ENCODE data around the gene ATAD3C.
A peak's percentile ranks its signal among the peaks of the same experiment; 100 is the strongest.
"Not testable (repeated sequence)": the region's sequence is repeated elsewhere in the genome, so short reads cannot be mapped to it uniquely, and the experiment has no call there.

Gene ATAD3C

GRCh38 chr1:1480488-1480867, 31.0 kb downstream of the ATAD3C start:
- not testable (repeated sequence) for DNase-seq

GRCh38 chr1:1481811-1482210, 32.3 kb downstream of the ATAD3C start:
- not testable (repeated sequence) for DNase-seq

DNA sequence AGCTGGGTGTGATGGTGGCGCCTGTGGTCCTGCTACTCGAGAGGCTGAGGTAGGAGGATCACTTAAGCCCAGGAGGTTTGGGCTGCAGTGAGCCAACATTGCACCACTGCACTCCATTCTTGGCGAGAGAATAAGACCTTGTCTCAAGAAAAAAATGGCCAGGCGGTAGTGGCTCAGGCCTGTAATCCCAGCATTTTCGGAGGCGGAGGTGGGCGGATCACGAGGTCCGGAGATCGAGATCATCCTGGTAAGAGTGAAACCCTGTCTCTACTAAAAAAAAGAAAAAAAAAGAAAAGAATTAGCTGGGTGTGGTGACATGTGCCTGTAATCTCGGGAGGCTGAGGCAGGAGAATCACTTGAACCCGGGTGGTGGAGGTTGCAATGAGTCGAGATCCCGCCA, 33.4 kb downstream of the ATAD3C start:
- DNase-seq = no peak

DNA sequence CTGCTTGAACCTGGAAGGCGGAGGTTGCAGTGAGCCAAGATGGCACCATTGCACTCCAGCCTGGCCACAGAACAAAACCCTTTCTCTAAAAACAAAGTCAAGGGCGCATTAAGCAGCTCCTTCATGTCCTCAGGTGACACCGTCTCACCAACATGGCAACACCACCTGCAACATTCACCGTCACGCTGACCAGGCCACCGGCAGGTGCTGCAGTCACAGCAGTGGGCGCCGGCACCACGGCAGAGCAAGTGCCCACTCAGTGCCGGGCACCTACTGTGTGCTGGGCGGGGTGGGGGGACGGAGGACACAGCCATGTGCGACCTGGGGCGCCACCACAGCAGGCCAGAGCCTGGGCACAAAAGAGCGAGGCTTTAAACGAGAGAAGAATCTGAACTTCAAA, 34.2 kb downstream of the ATAD3C start:
- DNase-seq = no peak

DNA sequence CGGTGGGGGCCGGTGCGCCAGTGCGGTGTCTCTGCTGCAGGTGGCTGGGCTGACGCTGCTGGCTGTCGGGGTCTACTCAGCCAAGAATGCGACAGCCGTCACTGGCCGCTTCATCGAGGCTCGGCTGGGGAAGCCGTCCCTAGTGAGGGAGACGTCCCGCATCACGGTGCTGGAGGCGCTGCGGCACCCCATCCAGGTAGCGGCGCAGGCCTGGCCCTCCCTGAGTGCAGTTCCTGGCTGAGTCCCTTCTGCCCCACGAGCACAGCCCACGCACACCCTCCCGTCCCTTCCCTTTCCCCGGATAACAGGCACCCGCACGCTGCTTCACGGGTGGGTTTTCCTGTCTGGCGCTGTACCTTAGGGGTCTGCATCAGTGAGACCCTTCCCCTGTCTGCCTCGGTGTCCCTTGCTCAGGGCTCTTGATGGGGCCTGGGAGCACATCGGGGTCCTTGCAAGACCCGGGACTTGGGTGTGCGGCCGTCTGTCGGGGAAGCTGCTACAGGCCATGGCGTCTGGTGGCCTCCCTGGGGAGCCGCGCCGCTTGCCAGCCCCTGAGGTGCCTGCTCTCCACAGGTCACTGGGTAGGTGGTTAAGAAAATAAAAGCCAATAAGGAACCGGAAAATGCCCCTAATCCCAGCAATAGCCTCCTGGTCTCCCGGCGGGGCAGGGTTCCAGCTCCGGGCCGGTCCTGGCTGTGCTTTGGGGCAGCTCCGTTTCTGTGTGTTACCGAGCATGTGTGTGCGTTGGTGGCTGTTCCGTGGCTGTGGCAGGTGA, 35.7 kb downstream of the ATAD3C start:
- DNase-seq = not testable (repeated sequence)

GRCh38 chr1:1485755-1486317, 36.3 kb downstream of the ATAD3C start:
- DNase-seq = not testable (repeated sequence)

- DNase-seq = no peak
These were observed 38.2 kb downstream of the ATAD3C start for GRCh38 chr1:1487701-1488100.

- DNase-seq = no peak
These were observed 39.7 kb downstream of the ATAD3C start for GRCh38 chr1:1489231-1489630.

- no peak for DNase-seq
These were observed 40.4 kb downstream of the ATAD3C start for GRCh38 chr1:1489861-1490260.

DNA sequence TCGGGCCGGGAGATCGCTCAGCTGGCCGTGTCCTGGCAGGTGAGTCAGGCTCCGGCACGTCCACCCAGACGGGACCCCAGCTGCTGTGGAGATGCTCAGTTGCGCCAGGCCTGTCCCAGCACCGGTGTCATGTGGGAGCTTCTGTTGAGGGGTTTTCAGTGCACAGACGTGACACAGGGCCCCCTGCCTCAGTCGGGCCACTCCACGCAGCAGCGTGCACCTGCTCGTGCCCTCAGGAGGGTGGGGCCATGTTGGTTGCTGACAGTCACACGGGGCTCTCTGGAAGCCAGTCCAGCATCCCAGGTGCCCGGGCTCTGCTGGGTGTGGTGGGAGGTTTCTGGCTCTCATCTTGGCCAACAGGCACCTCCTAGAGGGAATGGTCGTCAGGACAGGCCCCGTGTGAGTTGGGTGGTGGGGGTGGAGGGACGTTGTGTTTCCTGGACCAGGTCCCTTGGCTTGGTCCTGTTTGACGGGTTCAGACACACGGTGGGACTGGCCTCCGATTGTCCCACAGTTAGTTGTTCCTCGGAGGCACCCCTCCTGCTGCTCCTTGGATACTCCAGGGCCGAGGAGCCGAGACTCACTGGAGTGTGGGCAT, 41.2 kb downstream of the ATAD3C start:
- no peak for DNase-seq

DNA sequence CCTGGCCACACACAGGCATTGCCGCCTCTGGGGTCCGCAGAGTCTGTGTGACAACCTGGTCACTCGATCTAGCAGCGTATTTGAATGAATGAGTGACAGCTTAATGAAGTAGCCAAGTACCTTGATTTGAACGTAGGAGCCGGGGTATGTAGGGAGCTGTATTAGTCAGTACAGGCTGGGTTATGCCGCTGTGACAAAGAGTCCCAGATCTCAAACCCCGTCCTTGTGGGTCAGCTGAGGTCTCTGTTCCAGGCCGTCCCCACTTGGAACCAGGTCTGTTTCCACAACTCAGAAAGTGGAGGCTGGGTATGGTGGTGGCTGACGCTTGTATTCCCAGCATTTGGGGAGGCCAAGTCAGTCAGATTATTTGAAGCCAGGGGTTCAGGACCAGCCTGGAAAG, 42.1 kb downstream of the ATAD3C start:
- DNase-seq = no peak

- DNase-seq = not testable (repeated sequence)
These were observed 44.8 kb downstream of the ATAD3C start for GRCh38 chr1:1494311-1494710.

DNA sequence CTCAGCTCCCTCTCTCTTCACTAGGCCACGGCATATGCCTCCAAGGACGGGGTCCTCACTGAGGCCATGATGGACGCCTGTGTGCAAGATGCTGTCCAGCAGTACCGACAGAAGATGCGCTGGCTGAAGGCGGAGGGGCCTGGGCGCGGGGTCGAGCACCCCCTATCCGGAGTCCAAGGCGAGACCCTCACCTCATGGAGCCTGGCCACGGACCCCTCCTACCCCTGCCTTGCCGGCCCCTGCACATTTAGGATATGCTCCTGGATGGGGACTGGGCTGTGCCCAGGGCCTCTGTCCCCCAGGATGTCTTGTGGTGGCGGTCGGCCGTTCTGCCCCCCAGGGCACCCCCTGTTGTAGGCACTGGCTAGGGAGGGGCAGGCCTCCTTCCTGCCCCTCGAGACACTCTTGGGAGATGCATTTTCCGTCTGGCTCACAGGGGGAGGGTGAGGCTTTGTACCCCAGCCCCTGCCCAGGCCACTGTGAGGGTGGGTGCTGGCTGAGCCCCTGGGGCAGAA, 46.0 kb downstream of the ATAD3C start:
- not testable (repeated sequence) for DNase-seq

DNA sequence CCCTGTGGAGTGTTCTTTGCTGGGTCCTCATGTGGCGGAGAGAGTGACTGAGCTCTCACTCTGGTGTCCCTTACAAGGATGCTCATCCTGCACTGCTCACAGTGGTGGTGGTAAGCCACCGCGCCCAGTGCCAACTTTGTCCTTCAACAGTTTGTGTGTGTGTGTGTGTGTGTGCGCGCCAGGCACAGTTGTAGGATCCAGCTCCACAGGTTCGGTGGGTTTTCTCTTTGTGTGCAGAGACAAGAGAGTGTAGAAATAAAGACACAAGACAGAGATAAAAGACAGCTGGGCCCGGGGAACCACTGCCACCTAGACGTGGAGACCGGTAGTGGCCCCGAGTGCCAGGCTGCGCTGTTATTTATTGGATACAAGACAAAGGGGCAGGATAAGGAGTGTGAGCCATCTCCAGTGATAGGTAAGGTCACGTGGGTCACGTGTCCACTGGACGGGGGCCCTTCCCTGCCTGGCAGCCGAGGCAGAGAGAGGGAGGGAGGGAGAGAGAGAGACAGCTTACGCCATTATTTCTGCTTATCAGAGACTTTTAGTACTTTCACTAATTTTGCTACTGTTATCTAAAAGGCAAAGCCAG, 55.4 kb downstream of the ATAD3C start:
- peak; percentile 80 for DNase-seq

DNA sequence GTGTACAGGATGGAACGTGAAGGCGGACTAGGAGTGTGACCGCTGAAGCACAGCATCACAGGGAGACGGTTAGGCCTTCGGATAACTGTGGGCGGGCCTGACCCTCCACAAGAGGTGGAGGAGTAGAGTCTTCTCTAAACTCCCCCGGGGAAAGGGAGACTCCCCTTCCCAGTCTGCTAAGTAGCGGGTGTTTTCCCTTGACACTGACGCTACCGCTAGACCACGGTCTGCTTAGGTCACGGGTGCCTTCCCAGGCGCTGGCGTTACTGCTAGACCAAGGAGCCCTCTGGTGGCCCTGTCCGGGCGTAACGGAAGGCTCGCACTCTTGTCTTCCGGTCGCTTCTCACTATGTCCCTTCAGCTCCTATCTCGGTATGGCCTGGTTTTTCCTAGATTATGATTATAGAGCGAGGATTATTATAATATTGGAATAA, 55.9 kb downstream of the ATAD3C start:
- DNase-seq = peak; percentile 52

DNA sequence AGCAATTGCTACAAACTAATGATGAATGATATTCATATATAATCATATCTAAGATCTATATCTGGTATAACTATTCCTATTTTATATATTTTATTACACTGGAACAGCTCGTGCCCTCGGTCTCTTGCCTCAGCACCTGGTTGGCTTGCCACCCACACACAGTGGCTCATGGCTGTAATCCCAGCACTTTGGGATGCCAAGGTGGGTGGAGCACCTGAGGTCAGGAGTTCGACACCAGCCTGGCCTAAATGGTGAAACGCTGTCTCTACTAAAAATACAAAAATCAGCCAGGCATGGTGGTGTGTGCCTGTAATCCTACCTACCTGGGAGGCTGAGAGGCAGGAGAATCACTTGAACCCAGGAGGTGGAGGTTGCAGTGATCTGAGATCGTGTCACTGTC, 56.3 kb downstream of the ATAD3C start:
- DNase-seq = not testable (repeated sequence)

DNA sequence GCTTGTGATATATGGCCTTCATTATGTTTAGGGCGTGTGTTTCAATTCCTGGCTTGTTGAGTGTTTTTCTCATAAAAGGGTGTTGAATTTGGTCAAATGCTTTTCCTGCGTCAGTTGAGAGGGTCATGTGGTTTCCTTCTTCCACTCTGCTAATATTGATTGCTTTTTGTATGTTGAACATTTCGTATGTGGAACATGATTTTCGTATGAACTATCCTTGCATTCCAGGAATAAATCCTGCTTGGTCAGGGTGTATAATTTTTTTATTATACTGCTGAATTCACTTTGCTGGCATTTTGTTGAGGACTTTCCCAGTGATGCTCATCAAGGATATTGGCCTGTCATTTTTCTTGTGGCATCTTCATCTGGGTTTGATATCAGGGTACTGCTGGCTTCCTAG, 57.8 kb downstream of the ATAD3C start:
- no peak for DNase-seq

GRCh38 chr1:1508775-1509464, 59.4 kb downstream of the ATAD3C start:
- DNase-seq = not testable (repeated sequence)

GRCh38 chr1:1509465-1509850, 60.0 kb downstream of the ATAD3C start:
- DNase-seq = not testable (repeated sequence)

DNA sequence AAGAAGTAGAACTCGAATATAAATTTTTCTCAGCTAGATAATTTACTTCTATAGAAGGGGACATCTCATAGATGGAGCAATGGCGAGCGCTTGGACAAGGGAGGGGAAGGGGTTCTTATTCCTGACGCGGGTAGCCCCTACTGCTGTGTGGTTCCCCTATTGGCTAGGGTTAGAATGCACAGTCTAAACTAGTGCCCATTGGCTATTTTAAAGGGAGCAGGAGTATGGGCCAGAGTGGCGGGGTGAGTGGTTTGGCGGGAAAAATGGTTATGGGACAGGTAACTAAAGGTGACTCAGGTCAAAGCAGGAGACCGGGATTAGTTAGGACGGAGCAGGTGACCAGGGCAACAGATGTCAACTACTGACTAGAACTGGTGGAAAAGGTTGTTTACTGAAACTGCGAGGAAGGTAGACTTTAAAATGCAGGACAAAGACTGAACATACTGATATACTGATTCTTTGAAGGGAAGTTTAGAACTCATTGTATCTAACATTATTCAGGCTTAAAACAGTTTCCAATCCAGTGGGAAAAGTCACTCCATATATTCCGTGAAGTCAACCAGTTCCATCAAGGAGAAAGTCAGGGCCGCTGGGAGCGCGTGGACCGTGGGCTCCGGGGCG, 61.5 kb downstream of the ATAD3C start:
- no peak for DNase-seq

- peak; percentile 98 for DNase-seq
These were observed 62.2 kb downstream of the ATAD3C start, which contains the start of gene ATAD3A for GRCh38 chr1:1511533-1512285. ATAD3A (plus strand) TSS chr1:1512162; CDS start chr1:1512269, 107 bp downstream.

- not testable (repeated sequence) for DNase-seq
These were observed 62.9 kb downstream of the ATAD3C start for GRCh38 chr1:1512425-1512824.

All from COR-L47 (cell line).